Hematopoietic multipotent progenitor cell treated with erythropoietin and hydrocortisone succinate and interleukin-3 and kit ligand, for 4 days (in vitro differentiated cells): ENCODE results near the gene BCAR1.
"Not testable (repeated sequence)": the region's sequence is repeated elsewhere in the genome, so short reads cannot be mapped to it uniquely, and the experiment has no call there.

ENCODE experiments used
- DNase-seq: peaks from one replicate; pipeline ENCODE4 v3.0.0-alpha.2; 2015

Gene BCAR1

DNA sequence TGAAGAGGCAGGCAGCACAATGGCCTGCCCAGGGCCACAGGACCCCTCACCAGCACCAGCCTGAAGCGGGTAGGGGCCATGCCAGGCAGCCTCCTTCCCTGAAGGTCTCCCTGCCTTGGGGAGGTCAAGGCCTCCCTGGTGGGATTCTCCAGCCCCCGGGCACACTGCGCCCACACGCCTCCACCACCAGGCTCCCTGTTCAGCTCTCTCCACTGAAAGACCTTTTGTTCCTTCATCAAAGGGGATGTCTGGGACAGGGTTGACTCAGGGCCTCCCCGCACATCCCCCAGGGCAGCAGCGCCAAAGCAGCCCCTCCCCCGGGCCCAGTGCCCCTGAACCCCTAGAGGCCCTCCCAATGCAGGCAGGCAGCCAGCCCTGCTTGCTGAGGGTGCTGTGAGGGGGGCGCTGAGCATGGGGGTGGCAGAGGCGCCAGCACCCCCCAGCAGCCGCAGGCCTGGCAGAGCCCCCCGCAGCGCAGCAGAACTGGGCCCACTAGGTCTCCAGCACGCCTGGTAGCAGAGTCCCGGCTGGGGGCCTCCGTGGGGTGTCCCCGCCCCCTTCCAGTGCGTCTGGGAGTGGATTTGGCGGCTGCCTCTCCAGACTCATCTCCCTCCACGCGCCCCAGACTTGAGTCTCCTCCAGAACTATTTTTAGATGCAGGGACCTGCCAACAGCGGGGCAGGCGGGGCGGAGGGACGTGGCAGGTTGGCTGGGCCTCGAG, 13.1 kb downstream of the BCAR1 start:
- DNase-seq = no peak

DNA sequence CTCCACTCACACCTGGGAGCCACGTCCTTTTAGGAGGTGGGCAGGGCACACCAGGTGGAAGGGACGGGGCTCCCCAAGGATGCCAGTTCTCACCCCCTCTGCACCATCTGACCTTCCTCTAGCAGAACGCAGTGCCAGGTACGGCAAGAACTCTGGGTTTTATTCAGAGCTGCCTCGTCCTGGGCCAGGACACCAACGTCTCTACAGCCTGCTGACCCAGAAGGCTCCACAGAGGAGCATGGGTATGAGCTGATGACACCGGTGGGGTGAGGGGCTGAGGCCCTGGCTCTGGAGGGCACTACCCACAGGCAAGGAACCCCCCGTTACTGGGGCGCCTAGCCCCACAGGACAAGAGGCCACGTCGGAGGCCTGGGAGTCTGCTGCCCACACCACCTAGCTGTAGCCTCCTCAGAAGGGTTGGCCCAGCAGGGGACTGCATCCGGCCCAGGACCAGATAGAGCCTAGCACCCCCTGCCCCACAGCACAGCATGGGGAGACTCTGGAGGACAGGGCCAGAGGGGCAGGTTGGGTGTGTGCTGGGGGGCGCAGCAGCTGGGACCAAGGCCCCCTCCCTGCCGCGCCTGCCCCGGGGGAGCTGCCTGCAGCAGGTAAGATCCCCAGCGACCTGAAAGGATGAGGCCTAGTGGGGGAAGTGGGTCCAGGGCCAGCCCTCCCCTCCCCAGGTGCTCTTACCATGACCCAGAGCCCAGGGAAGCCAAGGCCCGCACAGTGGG, 13.9 kb downstream of the BCAR1 start:
- DNase-seq = no peak

DNA sequence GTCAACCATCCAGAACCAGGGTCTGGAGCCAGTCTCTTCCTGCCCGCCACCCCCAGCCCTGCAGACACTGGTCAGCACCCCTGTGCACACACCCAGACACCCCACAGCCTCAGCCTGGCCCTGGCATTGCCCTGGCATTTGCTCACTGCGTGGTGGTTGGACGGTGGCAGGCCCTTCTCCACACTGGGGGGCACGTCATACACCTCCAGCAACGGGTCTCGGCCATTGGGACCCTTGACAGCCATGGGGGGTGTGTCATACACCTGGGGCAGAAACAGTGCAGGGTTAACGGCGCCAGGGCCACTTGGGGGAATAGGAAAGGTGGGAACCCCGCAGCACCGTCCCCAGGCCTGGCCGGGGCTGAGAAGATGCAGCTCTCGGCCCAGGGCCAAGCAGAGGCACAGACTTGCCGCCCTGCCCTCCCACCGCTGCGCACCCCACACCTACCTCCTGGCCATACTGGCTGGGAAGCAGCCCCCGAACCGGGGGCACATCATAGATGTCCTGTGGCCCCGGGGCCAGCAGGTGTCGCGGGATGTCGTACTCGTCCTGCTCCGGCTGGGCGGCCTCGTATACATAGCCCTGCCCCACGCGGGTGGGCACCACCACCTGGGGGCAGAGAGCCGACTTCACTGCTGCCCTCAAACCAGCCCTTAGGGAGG, 14.6 kb downstream of the BCAR1 start:
- no peak for DNase-seq

DNA sequence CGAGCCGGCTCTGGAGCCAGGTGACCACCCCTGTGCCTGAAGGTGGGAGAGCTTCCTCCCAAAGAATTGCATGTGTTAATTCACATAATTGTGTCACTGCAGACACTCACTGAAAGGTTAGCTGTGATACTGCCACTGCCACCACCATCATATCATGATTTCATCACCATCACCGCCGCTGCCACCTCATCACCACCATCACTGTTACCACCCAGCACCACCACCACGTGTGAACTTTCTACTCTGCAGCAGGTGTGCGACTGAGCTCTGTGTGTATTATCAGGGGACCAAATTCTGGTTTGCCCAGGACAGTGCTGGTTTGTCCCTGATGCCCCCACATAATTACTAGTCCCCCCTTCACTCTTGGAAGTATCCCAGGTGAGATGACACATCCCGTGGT, 15.2 kb downstream of the BCAR1 start:
- DNase-seq = no peak

DNA sequence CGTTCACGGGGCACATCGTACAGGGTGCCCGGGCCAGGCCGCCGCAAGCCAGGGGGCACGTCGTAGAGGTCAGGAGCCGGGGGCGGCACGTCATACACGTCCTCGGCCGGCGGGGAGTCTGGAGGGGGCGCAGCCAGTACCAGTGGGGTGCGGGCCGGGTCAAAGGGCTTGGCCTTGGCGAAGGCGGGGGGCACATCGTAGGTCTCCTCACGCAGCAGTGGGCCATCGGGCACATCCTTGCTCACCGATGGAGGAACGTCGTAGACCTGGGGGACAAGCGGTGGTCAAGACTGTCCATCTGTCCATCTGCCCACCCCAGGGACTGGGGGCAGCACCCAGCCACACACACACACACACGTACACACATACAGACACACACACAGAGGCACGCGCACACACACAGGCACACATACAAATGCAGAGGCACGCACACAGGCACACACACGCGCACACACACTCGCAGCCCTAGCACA, 15.7 kb downstream of the BCAR1 start:
- DNase-seq = no peak

DNA sequence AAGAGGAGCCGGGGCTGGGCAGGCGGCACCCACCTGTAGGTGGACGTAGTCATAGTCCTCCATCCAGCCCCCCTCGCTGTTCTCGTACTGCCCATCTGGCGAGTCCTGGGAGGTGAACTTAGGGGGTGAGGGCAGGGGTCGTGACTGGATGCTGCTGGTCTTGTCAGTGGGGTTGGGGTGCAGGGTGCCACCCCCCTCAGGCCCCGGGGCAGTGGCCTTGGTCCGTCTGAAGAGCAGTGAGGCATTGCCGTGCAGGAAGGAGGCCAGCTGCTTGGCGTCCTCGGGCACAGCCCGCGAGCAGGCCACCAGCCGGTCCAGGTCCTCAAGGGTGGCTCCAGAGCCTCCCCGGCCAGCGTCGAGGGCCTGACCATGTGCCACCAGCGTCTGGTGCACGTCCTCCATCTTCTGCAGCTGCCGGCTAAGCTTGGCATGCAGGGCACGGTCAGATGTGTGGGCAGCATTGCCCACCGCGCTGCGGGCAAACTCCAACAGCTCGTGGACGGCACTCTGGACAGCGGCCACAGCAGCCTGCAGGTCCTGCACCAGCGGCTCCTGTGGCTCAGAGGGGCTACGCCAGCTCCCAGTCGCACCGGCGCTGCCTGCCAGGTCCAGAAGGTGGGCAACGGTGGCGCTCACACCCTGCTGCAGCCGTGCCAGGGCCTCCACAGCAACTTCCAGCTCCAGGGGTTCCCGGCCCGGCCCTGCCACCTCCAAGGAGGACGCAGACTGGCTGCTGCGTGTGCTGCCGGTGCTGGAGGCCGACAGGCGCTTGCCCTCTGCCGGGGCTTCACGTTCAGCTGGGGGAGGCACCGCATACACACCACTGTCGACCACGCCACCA, 16.3 kb downstream of the BCAR1 start:
- DNase-seq = no peak

DNA sequence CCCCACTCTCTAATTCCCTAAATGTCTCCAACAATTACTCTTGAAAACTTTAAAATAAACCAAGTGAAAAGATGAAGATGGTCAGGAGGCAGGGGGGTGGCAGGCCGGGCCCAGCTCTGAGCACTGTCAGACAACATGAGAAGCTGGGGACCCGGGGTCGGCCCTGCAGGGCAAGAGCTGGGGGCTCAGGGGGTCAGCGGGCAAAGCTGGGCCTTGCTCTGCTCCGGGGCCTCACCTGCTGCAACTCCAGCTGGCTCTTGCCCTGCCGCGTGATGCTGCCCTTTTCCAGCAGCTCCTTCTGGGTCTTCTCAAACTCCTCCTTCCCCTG, 17.8 kb downstream of the BCAR1 start:
- DNase-seq = no peak

DNA sequence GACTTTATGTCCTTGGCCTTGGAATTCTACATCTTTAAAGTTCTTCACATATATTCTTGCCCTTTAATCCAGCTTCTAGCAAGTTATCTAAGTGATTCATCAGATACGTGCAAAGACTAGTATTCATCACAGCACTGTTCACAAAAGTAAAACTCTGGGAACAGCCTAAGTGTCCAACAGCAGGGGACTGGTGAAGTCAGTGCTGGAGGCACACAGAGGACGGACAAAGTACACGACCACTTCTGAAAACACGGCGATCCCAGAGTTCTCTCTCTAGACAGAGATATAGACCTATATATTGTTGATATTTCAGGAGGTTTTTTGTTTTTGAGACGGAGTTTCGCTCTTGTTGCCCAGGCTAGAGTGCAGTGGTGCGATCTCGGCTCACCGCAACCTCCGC, 19.9 kb downstream of the BCAR1 start:
- no peak for DNase-seq

DNA sequence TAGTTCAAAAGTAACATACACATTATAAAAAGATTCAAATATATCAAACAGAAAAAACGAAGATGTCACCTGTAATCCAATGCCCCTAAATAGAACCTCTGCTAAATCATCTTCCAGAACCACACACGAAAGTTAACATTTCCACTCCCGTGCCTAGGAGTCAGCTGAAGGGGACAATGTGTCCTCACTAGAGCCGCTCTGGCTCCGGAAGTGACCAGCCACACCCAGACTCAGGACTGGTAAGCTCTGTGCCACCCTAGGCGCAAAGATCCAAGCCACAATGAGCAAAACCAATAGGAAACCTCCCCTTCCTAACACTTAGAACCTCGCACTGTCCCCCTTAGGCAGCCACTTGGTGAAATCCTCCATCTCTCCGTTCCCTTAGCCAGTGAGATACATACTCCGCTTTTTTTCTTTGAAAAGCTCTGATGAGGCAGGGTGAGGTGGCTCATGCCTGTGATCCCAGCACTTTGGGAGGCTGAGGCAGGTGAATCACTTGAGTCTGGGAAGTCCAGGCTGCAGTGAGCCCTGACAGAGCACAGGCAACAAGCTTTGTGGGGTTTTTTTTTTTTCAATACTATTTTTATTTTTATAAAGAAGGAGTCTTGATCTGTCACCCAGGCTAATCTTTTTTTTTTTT, 20.8 kb downstream of the BCAR1 start:
- DNase-seq = no peak

DNA sequence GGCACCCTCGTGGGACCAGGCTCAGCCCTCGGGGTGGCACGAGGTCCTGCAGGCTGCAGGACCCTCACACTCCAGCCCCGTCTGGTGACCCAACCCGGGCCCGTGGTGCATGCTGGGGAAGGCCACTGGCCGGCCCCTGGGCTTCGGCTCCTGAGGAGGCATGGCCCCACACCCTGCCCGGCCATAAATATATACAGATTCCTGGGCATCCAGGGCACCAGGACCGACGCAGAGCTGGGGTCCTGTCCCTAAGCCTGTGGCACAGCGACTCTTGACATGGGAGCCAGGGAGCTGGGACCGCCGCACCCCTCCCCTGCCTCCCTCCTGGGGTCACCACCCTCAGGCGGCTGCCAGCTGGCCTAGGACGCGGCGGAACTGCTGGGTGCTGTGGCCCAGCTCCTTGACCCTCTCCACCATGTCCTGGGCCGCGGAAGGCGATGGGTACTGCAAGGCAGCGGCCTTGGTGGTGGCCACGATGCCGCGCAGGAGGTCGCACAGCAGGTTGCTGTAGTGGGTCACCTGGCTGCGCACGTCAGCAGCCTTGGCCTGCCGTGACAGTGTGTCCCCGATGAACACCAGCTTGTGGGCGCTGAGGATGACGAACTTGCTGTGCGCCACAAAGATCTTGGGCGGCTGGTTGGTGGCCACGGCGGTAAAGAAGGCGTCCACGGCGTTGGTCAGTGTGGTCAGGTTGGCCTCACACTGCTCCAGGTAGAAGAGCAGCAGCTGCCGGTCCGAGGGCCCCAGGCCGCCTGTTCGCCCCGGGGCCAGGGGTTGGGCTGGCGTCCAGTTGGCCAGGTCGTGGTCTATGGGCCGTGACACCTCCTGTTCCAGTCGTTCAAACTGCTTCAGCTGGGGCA, 22.0 kb downstream of the BCAR1 start:
- DNase-seq = no peak

DNA sequence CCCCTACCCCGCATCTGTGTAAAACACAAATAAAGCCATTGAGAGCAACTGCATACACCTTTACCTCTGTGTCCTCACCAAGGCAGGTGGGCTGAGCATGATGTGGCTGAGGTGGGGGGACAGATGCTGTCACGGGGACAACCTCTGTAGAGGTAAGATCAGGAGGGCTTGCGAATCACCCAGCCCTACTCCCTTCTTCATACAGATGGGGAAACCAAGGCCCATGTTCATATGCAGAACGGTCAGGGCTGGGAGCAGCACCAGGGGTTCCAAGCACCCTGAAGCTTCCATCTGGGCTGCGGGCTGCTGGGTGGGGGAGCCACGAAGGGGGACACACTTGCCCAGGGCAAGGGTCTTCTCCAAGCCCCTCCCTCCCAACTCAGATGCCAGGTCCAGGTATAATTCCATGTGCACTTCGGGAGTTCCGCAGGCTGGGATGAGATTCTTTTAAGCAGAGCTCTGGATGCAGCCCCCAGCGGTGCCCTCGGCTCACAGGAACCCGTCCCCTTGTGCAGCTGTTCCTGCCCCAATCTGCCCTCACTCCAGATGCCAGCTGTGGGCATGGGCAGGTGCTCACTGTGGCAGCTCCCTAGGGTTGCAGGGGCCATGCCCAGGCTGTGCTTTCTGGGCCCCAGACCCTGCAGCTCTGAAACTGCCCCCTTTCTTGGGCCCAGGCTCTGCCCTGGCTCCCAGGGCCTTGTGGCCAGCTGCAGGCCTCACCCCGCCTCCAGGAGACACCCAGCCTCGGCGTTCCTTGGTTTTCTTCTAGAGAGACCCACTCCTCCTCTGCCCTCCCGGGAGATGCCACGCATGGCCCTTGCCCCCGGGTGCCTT, 23.1 kb downstream of the BCAR1 start:
- DNase-seq = no peak

DNA sequence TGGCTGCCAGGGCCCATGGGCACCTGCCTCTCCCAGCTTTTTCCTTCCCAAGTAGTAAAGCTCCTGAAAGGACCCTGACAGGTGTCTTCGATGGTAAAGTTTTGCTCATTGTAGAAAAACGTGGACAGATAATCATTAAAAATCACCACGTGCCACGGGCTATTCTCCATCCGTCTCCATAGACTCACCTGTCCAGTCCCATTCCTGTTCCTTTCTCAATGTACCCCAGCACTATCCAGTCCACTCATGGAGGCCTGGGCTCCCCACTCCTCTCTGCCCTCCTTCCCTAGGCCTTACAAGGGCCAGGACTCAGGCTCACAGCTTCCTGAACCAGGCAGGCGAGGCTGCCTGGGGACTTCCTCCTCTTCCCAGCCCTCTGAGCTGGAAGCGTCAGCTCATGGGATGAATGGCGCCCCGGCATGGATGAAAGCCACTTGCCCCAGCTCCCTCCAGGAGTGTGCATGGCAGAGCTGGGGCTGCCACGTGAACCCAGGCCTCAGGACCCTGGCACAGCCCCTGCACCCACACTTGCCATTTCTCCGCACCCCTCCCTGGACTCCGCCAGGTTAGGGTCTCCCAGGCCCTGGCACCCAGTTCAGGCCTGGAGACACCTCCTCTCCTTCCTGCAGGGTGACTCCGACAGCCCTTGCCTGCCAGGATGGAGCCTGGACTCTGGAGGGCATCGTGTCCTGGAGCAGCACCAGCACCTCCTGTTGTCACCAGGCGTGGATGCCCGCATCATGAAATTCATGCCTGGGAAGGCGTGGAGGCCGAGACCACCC, 23.9 kb downstream of the BCAR1 start:
- DNase-seq = no peak

DNA sequence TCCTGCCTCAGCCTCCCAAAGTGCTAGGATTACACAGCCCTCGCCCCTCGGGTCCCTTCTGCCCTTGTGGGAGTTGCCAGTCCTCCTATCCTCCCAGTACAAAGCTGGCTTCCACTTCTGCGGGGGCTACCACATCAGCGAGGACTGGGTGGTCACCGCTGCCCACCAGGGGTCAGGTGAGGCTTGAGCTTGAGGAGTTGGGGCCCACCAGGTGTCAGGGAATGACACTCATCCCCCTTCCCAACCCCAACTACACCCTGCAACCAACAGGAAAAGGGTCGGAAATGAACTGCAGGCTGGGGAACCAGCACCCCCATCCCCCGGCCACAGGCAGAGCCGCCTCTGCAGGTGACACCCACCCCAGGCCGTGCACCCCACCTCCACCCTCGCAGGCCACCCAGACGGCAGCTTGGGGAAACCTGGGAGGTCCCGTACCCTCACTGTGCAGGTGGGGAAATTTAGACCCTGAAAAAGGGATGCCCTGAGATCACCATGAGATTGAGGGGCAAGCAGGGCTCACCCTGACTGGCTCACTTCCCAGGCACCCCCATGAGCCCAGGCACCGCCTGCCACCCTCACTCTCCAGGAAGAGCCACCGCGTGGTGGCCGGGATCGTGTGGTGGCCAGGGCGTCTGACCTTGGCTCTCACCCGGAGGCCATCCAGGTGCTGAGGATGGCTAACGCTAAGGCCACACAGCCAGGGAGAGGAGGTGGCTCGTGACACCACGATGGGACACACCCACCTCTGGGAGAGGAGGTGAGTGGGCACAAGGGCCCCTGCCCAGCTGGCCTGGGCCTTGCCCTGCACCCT, 24.7 kb downstream of the BCAR1 start:
- no peak for DNase-seq

DNA sequence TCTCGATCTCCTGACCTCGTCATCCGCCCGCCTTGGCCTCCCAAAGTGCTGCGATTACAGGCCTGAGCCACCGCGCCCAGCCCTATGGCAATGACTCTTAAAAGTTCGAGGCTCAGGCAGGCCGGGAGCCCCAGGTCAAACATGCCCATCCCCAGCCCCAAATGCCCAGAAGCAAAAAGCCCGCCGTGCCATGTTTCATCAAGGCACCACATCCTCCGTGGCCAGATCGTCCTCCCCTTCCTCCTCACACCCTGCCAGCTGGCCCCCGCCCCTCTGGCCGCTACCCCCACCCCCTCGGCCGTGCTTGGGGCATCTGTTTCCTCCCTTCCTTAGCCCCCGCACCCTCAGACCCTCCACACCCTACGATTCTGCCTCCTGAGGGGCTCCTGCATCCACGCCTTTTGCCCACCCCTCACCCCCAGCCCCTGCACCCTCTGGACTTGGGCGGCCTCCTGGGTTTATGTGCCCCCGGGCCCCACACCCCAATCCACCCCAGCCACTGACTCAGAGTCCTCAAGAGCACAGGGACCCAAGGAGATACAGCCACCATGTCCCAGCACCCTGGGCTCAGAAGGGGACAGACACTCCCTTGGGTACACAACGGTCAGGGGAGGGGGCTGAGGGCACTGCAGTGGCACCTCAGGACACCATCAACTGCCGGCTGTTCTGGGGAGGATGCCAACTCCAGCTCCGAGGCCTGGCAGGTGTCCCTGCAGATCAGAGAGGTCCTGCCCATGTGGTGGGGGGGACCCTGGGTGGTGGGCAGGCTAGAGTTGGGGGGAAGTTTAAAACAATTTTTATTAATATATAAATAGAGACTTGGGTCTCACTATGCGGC, 25.5 kb downstream of the BCAR1 start:
- no peak for DNase-seq

DNA sequence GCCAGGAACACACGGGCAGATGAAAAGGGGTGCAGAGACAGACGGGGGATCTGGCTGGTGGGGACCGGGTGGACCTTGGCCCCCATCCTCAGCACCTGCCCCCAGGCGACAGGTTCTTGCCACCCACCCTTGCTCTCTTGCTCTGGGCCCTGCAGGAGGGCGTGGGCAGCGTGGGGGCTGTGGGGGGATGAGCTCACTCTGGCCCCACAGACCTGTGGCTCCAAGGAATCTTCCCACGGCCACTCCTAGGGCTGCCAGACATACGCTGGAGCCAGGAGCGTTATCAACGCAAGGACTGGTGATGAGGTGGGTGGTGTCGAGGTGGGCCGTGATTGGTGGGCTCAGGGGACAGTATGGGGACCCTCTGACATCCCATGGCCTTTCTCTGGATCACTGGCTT, 26.3 kb downstream of the BCAR1 start:
- DNase-seq = no peak

DNA sequence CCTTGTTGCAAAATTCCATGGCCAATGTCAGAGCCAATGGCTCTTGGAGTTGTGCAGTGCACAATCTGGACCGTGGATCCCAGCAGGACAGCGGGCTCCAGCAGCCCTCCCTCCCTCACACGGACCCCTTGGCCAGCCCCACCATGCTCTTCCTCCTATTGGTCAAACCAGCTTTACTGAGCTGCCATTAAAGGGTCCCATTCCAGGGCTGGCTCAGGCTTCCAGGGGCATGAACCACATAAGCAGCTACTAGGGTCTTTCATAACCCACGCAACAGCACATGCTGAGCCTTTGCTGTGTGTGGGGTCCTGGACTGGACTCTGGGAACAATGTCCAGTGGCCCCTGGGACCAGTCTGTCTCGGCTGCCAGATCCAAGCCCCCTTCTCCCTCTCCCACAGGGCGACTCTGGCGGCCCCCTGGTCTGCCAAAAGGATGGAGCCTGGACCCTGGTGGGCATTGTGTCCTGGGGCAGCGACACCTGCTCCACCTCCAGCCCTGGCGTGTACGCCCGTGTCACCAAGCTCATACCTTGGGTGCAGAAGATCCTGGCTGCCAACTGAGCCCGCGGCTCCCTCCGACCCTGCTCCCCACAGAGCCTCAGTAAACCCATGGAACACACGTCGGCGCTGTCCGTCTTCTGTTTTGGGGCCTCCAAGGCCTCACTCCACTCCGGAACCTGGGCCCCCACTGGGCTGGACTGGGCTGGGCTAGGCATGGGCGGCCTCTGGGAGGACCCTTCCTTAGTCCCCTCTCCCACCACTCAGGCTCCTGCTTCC, 26.9 kb downstream of the BCAR1 start:
- DNase-seq = no peak

DNA sequence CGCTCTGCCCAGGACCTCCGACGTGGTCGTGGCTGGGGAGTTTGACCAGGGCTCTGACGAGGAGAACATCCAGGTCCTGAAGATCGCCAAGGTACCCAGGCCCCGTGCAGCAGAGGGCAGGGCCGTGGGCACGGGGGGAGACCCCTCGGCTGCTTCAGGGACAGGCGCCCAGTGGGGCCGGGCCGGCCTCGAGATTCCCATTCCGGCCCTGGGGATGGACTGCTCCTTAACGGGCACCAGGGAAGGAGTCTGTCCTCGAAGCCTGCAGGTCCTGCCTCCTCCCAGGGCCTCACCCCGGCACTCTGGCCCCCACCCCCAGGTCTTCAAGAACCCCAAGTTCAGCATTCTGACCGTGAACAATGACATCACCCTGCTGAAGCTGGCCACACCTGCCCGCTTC, 28.3 kb downstream of the BCAR1 start:
- DNase-seq = not testable (repeated sequence)
